ENCODE measurements around the gene MRGPRE.

The MRGPRE gene

GRCh38 chr11:3225826-3226750 is 6.1 kb downstream of the MRGPRE start:
- no peak for DNase-seq

GRCh38 chr11:3225159-3225758 is 7.0 kb downstream of the MRGPRE start:
- DNase-seq, result peak; percentile 27

- DNase-seq, result no peak
Measured at GRCh38 chr11:3224401-3225057, 7.7 kb downstream of the MRGPRE start.

GRCh38 chr11:3223932-3224381 is 8.3 kb downstream of the MRGPRE start:
- DNase-seq, result no peak

GRCh38 chr11:3222941-3223915 is 9.0 kb downstream of the MRGPRE start:
- DNase-seq, result no peak

- no peak for DNase-seq
Measured at GRCh38 chr11:3222003-3222855, 10.0 kb downstream of the MRGPRE start.

- DNase-seq, result peak; percentile 30
Measured at GRCh38 chr11:3221408-3222002, 10.7 kb downstream of the MRGPRE start.

- peak; percentile 24 for DNase-seq
Measured at GRCh38 chr11:3220521-3221407, 11.5 kb downstream of the MRGPRE start.

GRCh38 chr11:3220101-3220500 is 12.1 kb downstream of the MRGPRE start:
- peak; percentile 29 for DNase-seq

- no peak for DNase-seq
Measured at GRCh38 chr11:3219281-3219892, 12.8 kb downstream of the MRGPRE start.

- DNase-seq, result peak; percentile 16
Measured at GRCh38 chr11:3218483-3219280, 13.5 kb downstream of the MRGPRE start, which contains the start of gene MRGPRG. Gene MRGPRG (minus strand): TSS chr11:3218813. CDS start chr11:3218813, 0 bp downstream.

- no peak for DNase-seq
Measured at GRCh38 chr11:3217818-3218482, 14.3 kb downstream of the MRGPRE start.

- DNase-seq, result no peak
Measured at GRCh38 chr11:3216027-3216525, 16.1 kb downstream of the MRGPRE start.

- peak; percentile 17 for DNase-seq
Measured at GRCh38 chr11:3215346-3216026, 16.7 kb downstream of the MRGPRE start.

GRCh38 chr11:3214420-3214699 is 17.9 kb downstream of the MRGPRE start:
- DNase-seq, result peak; percentile 10

GRCh38 chr11:3213659-3214419 is 18.4 kb downstream of the MRGPRE start:
- peak; percentile 10 for DNase-seq

Measured in left hindlimb (tissue), 1 donor.